ENCODE measurements around the gene SYCE1L. TPM values are rescaled to one million over a fixed set of nuclear protein-coding genes. Genes with fewer than 3 reads are reported as not detected.
"Not testable (repeated sequence)": the region's sequence is repeated elsewhere in the genome, so short reads cannot be mapped to it uniquely, and the experiment has no call there.

Gene SYCE1L
- total RNA-seq, 2 donors from 2014 or later: 2.5 to 6.1 TPM

DNA sequence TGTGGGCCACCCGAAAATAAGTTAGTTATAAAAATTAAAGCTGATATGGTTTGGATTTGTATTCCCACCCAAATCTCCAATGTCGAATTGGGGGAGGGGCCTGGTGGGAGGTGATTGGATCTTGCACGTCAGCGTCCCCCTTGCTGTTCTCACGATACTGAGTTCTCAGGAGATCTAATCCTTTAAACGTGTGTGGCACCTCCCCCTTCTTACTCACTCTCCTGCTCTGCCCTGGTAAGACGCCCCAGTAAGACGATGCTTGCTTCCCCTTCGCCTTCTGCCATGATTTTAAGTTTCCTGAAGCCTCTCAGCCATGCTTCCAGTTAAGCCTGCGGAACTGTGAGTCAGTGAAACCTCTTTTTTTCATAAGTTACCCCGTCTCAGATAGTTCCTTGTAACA, 35.4 kb downstream of the SYCE1L start:
- no peak for DNase-seq (ENCODE audit: low spot score)
- intact Hi-C loops (cut with DNase I): loop anchor here (5.0 kb wide), 2 partner anchors 348 to 428 kb away; no protein-coding TSS in a partner anchor

GRCh38 chr16:77236063-77236511, 36.9 kb downstream of the SYCE1L start:
- peak; percentile 96 for DNase-seq (ENCODE audit: low spot score)
- intact Hi-C loops (cut with DNase I): loop anchor here (5.0 kb wide), 2 partner anchors 346 to 426 kb away; no protein-coding TSS in a partner anchor

DNA sequence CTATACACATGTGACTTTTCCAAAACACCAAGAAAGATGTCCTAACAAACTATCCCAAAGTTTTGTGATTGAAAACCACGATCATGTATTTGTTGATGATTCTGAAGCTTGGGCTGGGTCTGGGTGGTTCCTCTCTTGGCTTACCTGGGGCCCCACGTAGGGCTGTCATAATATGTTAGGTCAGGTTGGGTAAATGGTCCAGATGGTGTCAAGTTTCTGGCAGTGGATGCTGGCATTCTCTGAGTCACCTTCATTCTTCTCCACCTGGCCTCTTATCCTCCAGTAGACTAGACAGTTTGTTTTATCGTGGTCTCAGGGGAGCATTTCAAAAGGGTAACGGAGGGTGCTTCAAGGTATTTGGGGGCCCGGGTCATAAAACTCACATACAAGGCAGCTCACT, 39.4 kb downstream of the SYCE1L start:
- DNase-seq (ENCODE audit: low spot score): no peak
- intact Hi-C loops (cut with DNase I): loop anchor here (5.0 kb wide), 2 partner anchors 344 to 424 kb away; no protein-coding TSS in a partner anchor

DNA sequence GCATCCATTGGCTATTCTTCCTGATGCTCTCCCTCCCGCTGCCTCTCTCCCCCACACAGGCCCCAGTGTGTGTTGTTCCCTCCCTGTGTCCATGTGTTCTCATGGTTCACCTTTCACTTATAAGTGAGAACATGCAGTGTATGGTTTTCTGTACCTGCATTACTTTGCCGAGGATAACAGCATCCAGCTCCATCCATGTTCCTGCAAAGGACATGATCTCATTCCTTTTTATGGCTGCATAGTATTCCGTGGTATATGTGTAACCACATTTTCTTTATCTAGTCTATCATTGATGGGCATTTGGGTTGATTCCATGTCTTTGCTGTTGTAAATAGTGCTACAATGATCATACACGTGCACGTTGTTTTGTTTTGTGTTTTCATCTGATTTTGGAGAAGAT, 43.3 kb downstream of the SYCE1L start:
- intact Hi-C loops (cut with DNase I); DNase-seq (ENCODE audit: low spot score): not testable (repeated sequence)

- no peak for DNase-seq (ENCODE audit: low spot score)
- intact Hi-C loops (cut with DNase I): no loop called here
Measured at GRCh38 chr16:77246150-77246549, 46.9 kb downstream of the SYCE1L start.

DNA sequence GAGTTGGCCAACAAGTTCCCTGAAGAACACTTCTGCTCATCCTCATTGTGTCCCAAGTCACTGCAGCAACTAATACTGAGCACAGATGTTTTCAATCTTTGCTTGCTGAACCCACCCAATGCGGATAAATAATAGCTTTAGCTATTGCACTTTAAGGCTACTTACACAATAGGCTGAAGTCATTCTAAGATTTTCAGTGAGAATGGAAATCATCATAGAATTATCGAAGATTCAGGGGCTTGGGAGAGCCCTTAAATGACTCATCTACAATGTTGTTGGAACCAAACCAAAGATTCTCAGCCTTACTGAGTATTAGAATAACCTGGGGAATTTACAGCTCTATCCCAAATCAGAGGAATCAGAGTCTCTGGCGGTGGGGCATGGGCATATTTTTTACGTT, 51.2 kb downstream of the SYCE1L start:
- intact Hi-C loops (cut with DNase I): no loop called here

More for the DNA sequence above, 51.2 kb downstream of the SYCE1L start:
- no peak for DNase-seq (ENCODE audit: low spot score)

Other genes with a start within 250 kb of the SYCE1L start
- 10 to 100 TPM; 34.7 to 35.6 TPM for gene MON1B, start 8.2 kb upstream of the SYCE1L start, total RNA-seq
- gene ADAMTS18, start 235.6 kb downstream of the SYCE1L start, total RNA-seq: 1 to 10 TPM in 1 of 2 donors, under 1 TPM in 1; 0.79 to 1.0 TPM